Erythroblast (primary cell): Measurements from ENCODE around the gene TPO.

Experiments
- GATA1 ChIP-seq: IDR thresholded peaks from 2 replicates; pipeline ENCODE4 v1.6.1; 2011; ENCODE audit warnings: low read depth, mild to moderate bottlenecking, control low read depth, low read length, moderate library complexity
- POLR2A ChIP-seq: IDR thresholded peaks from 2 replicates; pipeline ENCODE4 v1.6.1; 2011; ENCODE audit warnings: mild to moderate bottlenecking, low read length

DNA sequence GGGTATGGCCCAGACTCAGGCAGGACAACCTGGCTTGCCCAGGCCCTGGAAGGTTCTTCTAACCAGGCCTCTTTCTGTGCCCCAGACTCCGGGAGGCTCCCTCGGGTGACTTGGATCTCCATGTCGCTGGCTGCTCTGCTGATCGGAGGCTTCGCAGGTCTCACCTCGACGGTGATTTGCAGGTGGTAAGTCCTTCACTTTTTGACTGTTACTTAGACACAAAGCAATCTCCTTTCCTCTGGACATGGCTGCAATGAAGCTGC lies 103.5 kb downstream of the TPO start:
- TF ChIP-seq POLR2A (no peak), GATA1 (no peak)
